Measurements from ENCODE around the gene RNF214. TPM values are rescaled to one million over a fixed set of nuclear protein-coding genes. Genes with fewer than 3 reads are reported as not detected.
"Not testable (repeated sequence)": the region's sequence is repeated elsewhere in the genome, so short reads cannot be mapped to it uniquely, and the experiment has no call there.

RNF214 gene
- total and polyA plus RNA-seq, 2 of the 4 experiments (the other 2 are of a cell fraction): 7.9 to 14.8 TPM

- peaks cover 10% of the 10 kb centered on the region in 2 experiments; a peak in 3 of 4 replicates for H3K79me1 ChIP-seq (ENCODE audit: low read depth in 1 of 2, low read length in 2 of 2)
- peaks cover 10% of the 10 kb centered on the region for H3K36me3 ChIP-seq (ENCODE audit: control insufficient read depth, insufficient read depth, low read length)
- peak overlapping the region; percentile 33; the same call in 1 of the 2 replicates for H3K27ac ChIP-seq (ENCODE audit: insufficient read depth, low read length)
- H3K4me1 ChIP-seq (ENCODE audit: control insufficient read depth, insufficient read depth, low read length): peaks cover 2% of the 10 kb centered on the region; the same call in 1 of the 2 replicates
- no peak overlapping the region for H3K4me3 ChIP-seq (ENCODE audit: insufficient read depth, low read depth, low read length)
- dilution Hi-C loops (cut with HindIII; ENCODE audit: low sequenced_read_pairs, unreplicated experiment): no loop called here
- no peak overlapping the region for H2BK15ac ChIP-seq (ENCODE audit: low read depth, low read length)
- in situ Hi-C loops (cut with MboI; ENCODE audit: low sequenced_read_pairs): no loop called here
- H3K27me3 ChIP-seq (ENCODE audit: control insufficient read depth, insufficient read depth, low read length): no peaks in the 10 kb centered on the region
- no peaks in the 10 kb centered on the region for H3K9me3 ChIP-seq (ENCODE audit: control insufficient read depth, insufficient read depth, low read length)
- no CpG with 5 or more reads among the region's 1 CpG for WGBS, 2 experiments (ENCODE audit: extremely low coverage in 2 of 2, insufficient read length in 1 of 2)
- CTCF ChIA-PET: no interaction called here
- H2BK120ac ChIP-seq (ENCODE audit: low read depth, low read length): no peak overlapping the region
- no peak overlapping the region for H4K8ac ChIP-seq (ENCODE audit: low read depth in 2 of 2, low read length in 2 of 2)
- H3K56ac ChIP-seq (ENCODE audit: extremely low read depth, insufficient read depth, low read length): no peak overlapping the region
- no TSS peak for BruUV-seq (replicated peaks)
- H3K14ac ChIP-seq (replicated peaks; ENCODE audit: low read depth, low read length): no peak overlapping the region
- TF ChIP-seq RFX5 (IDR thresholded peaks at IDR 0.05; ENCODE audit: low read depth, low read length): no peak
- no peak for TF ChIP-seq ELK1 (IDR thresholded peaks at IDR 0.05; ENCODE audit: borderline replicate concordance, low read depth, low read length)
- TF ChIP-seq CEBPB (IDR thresholded peaks at IDR 0.05; ENCODE audit: low read depth, low read length): peak; percentile 93
- ATAC-seq (ENCODE audit: low read depth) (peak; percentile 83), DNase-seq (peak; percentile 79)
- H4K20me1 ChIP-seq (ENCODE audit: insufficient read depth, low read length): 0 out of 2 replicates have a peak, but pooled peaks cover 3% of the 10 kb centered on the region
- no peak overlapping the region for H4K91ac ChIP-seq (ENCODE audit: insufficient read depth, low read depth, low read length)
- H2AK5ac ChIP-seq (ENCODE audit: low read depth, low read length): no peak overlapping the region
- POLR2A ChIA-PET (ENCODE audit: unreplicated experiment): no interaction called here
- H3K9ac ChIP-seq (ENCODE audit: low read depth, low read length): no peak overlapping the region
- no peak overlapping the region for H3K4me2 ChIP-seq (ENCODE audit: low read depth, low read length)
- H2AK9ac ChIP-seq (replicated peaks; ENCODE audit: low read depth, low read length, poor library complexity): no peak overlapping the region
- no peak overlapping the region for H2AFZ ChIP-seq (replicated peaks; ENCODE audit: low read length, poor library complexity)
- H3K23ac ChIP-seq (ENCODE audit: low read depth, low read length): no peak overlapping the region
- H3K9me1 ChIP-seq (ENCODE audit: insufficient read depth, low read length): peaks cover 3% of the 10 kb centered on the region; the same call in 1 of the 2 replicates
- peak overlapping the region; percentile 53 for H2BK5ac ChIP-seq (ENCODE audit: low read depth, low read length, poor library complexity, severe bottlenecking)
- H3K18ac ChIP-seq (ENCODE audit: low read depth, low read length): no peak overlapping the region
- intact Hi-C loops (cut with micrococcal nuclease): no loop called here
- no peak overlapping the region for H4K5ac ChIP-seq (ENCODE audit: low read depth, low read length)
- H2BK20ac ChIP-seq (ENCODE audit: low read depth, low read length): no peak overlapping the region
- no peak overlapping the region for H3K4ac ChIP-seq (ENCODE audit: low read depth, low read length)
These were observed 26.9 kb downstream of the RNF214 start for GRCh38 chr11:117259417-117259816.

GRCh38 chr11:117264624-117265323 lies 32.3 kb downstream of the RNF214 start:
- H3K4me1 ChIP-seq (ENCODE audit: control insufficient read depth, insufficient read depth, low read length); H2AK9ac ChIP-seq (replicated peaks; ENCODE audit: low read depth, low read length, poor library complexity); H2BK20ac ChIP-seq (ENCODE audit: low read depth, low read length); intact Hi-C loops (cut with micrococcal nuclease); POLR2A ChIA-PET (ENCODE audit: unreplicated experiment); H4K8ac ChIP-seq (ENCODE audit: low read depth in 2 of 2, low read length in 2 of 2); H3K9ac ChIP-seq (ENCODE audit: low read depth, low read length); H3K4me3 ChIP-seq (ENCODE audit: insufficient read depth, low read depth, low read length); H2BK120ac ChIP-seq (ENCODE audit: low read depth, low read length); H3K36me3 ChIP-seq (ENCODE audit: control insufficient read depth, insufficient read depth, low read length); H4K5ac ChIP-seq (ENCODE audit: low read depth, low read length); H3K14ac ChIP-seq (replicated peaks; ENCODE audit: low read depth, low read length); dilution Hi-C loops (cut with HindIII; ENCODE audit: low sequenced_read_pairs, unreplicated experiment); H2BK15ac ChIP-seq (ENCODE audit: low read depth, low read length); H4K91ac ChIP-seq (ENCODE audit: insufficient read depth, low read depth, low read length); H3K4me2 ChIP-seq (ENCODE audit: low read depth, low read length); H3K56ac ChIP-seq (ENCODE audit: extremely low read depth, insufficient read depth, low read length); H3K9me1 ChIP-seq (ENCODE audit: insufficient read depth, low read length); ATAC-seq (ENCODE audit: low read depth); H3K23ac ChIP-seq (ENCODE audit: low read depth, low read length); H2AK5ac ChIP-seq (ENCODE audit: low read depth, low read length); H2AFZ ChIP-seq (replicated peaks; ENCODE audit: low read length, poor library complexity); H3K27ac ChIP-seq (ENCODE audit: insufficient read depth, low read length); H3K27me3 ChIP-seq (ENCODE audit: control insufficient read depth, insufficient read depth, low read length); in situ Hi-C loops (cut with MboI; ENCODE audit: low sequenced_read_pairs); H3K4ac ChIP-seq (ENCODE audit: low read depth, low read length); H3K9me3 ChIP-seq (ENCODE audit: control insufficient read depth, insufficient read depth, low read length); BruUV-seq (replicated peaks); H4K20me1 ChIP-seq (ENCODE audit: insufficient read depth, low read length); H3K79me1 ChIP-seq (ENCODE audit: low read depth in 1 of 2, low read length in 2 of 2); H3K18ac ChIP-seq (ENCODE audit: low read depth, low read length); H2BK5ac ChIP-seq (ENCODE audit: low read depth, low read length, poor library complexity, severe bottlenecking); DNase-seq: not testable (repeated sequence)
- 90% methylated on average over 2 of the region's 7 CpGs; no CpG with 5 or more reads in 1 of the 2 experiments for WGBS, 2 experiments (ENCODE audit: extremely low coverage in 2 of 2, insufficient read length in 1 of 2)
- CTCF ChIA-PET: interaction anchor here (0.6 kb wide), 3 partner anchors 11 to 1612 kb away, joined by 3 to 5 read pairs (median 5); partner anchors contain the start of gene PCSK7
